Measurements from ENCODE around the gene TMC5.

DNA sequence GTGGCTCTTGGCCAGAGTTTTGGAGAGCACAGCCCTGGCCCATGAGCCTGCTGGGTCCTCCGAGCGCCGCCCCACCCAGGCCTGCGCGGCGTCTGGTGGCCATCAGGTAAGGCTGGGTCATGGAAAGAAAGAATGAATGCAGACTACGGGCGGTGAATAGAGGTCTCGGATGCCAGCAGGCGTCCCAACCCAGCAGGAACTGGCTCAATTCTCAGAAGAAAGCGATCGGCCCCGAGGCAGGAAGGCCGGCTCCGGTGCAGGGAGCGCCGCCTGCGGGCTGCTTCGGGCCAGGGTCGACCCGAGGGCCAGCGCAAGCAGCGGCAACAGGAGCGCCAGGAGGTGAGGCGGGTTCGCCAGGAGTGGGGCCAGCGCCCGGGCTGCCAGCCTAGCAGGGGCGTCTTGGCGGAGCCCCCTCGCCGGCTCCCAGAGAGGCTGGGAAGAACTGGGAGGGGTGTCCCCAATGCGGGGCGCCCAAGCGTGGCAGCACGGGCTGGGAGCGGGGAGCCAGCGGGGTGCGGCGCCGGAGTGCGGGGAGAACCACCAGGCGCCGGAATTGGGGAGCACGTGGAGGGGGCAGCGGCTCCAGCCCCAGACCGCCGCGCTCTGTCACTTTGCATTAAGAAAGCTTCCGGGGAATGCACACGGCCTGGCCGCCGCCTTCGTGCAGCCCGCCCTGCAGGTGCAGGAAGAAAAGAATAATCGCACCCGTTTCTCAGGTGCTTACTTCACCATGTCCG is 7.1 kb upstream of the TMC5 start:
- TF ChIP-seq, protein P1, sequence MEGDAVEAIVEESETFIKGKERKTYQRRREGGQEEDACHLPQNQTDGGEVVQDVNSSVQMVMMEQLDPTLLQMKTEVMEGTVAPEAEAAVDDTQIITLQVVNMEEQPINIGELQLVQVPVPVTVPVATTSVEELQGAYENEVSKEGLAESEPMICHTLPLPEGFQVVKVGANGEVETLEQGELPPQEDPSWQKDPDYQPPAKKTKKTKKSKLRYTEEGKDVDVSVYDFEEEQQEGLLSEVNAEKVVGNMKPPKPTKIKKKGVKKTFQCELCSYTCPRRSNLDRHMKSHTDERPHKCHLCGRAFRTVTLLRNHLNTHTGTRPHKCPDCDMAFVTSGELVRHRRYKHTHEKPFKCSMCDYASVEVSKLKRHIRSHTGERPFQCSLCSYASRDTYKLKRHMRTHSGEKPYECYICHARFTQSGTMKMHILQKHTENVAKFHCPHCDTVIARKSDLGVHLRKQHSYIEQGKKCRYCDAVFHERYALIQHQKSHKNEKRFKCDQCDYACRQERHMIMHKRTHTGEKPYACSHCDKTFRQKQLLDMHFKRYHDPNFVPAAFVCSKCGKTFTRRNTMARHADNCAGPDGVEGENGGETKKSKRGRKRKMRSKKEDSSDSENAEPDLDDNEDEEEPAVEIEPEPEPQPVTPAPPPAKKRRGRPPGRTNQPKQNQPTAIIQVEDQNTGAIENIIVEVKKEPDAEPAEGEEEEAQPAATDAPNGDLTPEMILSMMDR (IDR thresholded peaks at IDR 0.05) = peak in 1 of 5 experiments; percentile 19
- TF ChIP-seq POLR2A (IDR thresholded peaks at IDR 0.05) = no peak

All from tibial nerve (tissue), 3 donors.